PFSK-1 (cell line): ENCODE results near the gene GPSM1.

ENCODE experiments used
- POLR2AphosphoS5 ChIP-seq: IDR thresholded peaks from 2 replicates; pipeline ENCODE4 v1.6.1; 2012; ENCODE audit warnings: low read depth, mild to moderate bottlenecking, control low read depth, low read length, moderate library complexity
- TAF1 ChIP-seq: IDR thresholded peaks from 2 replicates; pipeline ENCODE4 v1.6.1; 2012; ENCODE audit warnings: low read length, control low read depth, borderline replicate concordance; ENCODE audit not compliant: insufficient read depth

GRCh38 chr9:136397643-136398042, 70.3 kb downstream of the GPSM1 start:
- TF ChIP-seq POLR2AphosphoS5 (no peak), TAF1 (no peak)
